K562 (cell line): ENCODE measurements around the gene PSMD4. TPM values are rescaled to one million over a fixed set of nuclear protein-coding genes. Genes with fewer than 3 reads are reported as not detected.

Experiments used
- CREB5 ChIP-seq: fragments of 250-450 bp; sonication (Bioruptor Pico); IDR thresholded peaks from 2 replicates; pipeline ENCODE4 v1.5.0; 2020; ENCODE audit warnings: mild to moderate bottlenecking
- HNRNPK ChIP-seq: fragments of 200-400 bp; formaldehyde crosslinking; IDR thresholded peaks from one replicate; pipeline ENCODE4 v1.6.1; 2018; ENCODE audit warnings: mild to moderate bottlenecking, low read depth, low read length; ENCODE audit not compliant: poor library complexity, severe bottlenecking
- PRMT5 ChIP-seq: sonication (generic); formaldehyde crosslinking; IDR thresholded peaks from 2 replicates; pipeline ENCODE4 v1.5.0; 2020; ENCODE audit warnings: missing genetic modification reagents
- ZSCAN32 ChIP-seq: fragments of 450-650 bp; formaldehyde crosslinking; IDR thresholded peaks from 2 replicates; pipeline ENCODE4 v1.4.0; 2020; ENCODE audit warnings: mild to moderate bottlenecking, moderate library complexity
- polyA plus RNA-seq, 8 experiments: library from polyadenylated mRNA; depleted of rRNA in 4 of 8; stranded (reverse) in 5 of 8; unstranded in 3 of 8; fragments of >200 nt; fragmentation: Nextera tagmentation in 2 of 8; fragmentation: Illumina TruSeq in 1 of 8; extraction: Ambion mirVana in 2 of 8; extraction: Trizol in 1 of 8; gene quantifications; 2 replicates each; pipeline versions ENCODE4 v1.2.1 to v1.2.3, GENCODE V29; 2011 to 2014; ENCODE audit warnings: inconsistent platforms in 1 of 8, missing spikeins in 1 of 8
- total RNA-seq, 7 experiments: library from RNA; depleted of rRNA in 6 of 7; stranded (reverse); fragments of >200 nt in 6 of 7; fragmentation: Illumina TruSeq in 2 of 7; extraction: Trizol in 2 of 7; gene quantifications; 2 replicates each; pipeline versions ENCODE4 v1.2.1 to v1.2.3, GENCODE V29; 2011 to 2021; ENCODE audit warnings: low replicate concordance in 1 of 7
- TF ChIP-seq, protein P1 (sequence below), 2 experiments: fragments of 450-650 bp; IDR thresholded peaks; 2 replicates each; pipeline ENCODE4 v1.6.1; 2016; ENCODE audit warnings: mild to moderate bottlenecking in 2 of 2, borderline replicate concordance in 1 of 2, low read depth in 1 of 2, moderate library complexity in 1 of 2
- TF ChIP-seq, protein P2 (sequence below), 2 experiments: fragments of 450-650 bp; IDR thresholded peaks; 2 replicates each; pipeline ENCODE4 v1.6.1; 2016

The PSMD4 gene
- total and polyA plus RNA-seq, 9 of the 15 experiments (the other 6 are each of a cell fraction or from before 2014, with no cell fraction given), result 194 to 353 (median 295) TPM

DNA sequence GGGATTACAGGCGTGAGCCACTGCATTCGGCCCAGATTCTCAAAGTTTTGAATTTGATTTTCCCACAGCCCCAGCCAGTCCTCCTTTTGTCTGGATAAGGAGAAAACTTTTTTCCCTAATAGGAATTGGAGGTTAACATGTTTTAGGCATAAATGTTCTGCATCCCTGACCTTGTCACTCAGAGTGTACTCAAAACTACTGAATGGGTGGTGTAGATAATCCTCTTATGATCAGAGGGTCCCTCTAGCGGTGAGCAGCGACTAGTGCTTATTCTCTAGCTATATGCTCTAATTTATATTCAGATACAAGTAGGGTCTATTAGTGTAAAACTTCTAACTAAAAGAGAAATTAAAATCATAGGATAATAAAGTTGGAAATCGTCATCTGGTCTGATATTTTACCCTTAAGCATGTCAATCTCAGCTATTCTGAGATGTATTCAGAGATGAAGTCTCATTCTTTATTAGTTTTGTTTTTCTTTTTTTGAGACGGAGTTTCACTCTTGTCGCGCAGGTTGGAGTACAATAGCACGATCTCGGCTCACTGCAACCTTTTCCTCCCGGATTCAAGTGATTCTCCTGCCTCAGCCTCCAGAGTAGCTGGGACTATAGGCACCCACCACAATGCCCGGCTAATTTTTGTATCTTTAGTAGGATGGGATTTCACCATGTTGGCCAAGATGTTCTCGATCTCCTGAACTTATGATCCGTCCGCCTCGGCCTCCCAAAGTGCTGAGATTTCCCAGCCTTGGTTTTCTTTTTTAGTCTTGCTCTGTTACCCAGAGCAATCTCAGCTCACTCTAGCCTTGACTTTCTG is 2.7 kb upstream of the PSMD4 start (continued):
- TF ChIP-seq HNRNPK (no peak), ZSCAN32 (no peak), CREB5 (no peak), PRMT5 (no peak)
- TF ChIP-seq, protein P1, sequence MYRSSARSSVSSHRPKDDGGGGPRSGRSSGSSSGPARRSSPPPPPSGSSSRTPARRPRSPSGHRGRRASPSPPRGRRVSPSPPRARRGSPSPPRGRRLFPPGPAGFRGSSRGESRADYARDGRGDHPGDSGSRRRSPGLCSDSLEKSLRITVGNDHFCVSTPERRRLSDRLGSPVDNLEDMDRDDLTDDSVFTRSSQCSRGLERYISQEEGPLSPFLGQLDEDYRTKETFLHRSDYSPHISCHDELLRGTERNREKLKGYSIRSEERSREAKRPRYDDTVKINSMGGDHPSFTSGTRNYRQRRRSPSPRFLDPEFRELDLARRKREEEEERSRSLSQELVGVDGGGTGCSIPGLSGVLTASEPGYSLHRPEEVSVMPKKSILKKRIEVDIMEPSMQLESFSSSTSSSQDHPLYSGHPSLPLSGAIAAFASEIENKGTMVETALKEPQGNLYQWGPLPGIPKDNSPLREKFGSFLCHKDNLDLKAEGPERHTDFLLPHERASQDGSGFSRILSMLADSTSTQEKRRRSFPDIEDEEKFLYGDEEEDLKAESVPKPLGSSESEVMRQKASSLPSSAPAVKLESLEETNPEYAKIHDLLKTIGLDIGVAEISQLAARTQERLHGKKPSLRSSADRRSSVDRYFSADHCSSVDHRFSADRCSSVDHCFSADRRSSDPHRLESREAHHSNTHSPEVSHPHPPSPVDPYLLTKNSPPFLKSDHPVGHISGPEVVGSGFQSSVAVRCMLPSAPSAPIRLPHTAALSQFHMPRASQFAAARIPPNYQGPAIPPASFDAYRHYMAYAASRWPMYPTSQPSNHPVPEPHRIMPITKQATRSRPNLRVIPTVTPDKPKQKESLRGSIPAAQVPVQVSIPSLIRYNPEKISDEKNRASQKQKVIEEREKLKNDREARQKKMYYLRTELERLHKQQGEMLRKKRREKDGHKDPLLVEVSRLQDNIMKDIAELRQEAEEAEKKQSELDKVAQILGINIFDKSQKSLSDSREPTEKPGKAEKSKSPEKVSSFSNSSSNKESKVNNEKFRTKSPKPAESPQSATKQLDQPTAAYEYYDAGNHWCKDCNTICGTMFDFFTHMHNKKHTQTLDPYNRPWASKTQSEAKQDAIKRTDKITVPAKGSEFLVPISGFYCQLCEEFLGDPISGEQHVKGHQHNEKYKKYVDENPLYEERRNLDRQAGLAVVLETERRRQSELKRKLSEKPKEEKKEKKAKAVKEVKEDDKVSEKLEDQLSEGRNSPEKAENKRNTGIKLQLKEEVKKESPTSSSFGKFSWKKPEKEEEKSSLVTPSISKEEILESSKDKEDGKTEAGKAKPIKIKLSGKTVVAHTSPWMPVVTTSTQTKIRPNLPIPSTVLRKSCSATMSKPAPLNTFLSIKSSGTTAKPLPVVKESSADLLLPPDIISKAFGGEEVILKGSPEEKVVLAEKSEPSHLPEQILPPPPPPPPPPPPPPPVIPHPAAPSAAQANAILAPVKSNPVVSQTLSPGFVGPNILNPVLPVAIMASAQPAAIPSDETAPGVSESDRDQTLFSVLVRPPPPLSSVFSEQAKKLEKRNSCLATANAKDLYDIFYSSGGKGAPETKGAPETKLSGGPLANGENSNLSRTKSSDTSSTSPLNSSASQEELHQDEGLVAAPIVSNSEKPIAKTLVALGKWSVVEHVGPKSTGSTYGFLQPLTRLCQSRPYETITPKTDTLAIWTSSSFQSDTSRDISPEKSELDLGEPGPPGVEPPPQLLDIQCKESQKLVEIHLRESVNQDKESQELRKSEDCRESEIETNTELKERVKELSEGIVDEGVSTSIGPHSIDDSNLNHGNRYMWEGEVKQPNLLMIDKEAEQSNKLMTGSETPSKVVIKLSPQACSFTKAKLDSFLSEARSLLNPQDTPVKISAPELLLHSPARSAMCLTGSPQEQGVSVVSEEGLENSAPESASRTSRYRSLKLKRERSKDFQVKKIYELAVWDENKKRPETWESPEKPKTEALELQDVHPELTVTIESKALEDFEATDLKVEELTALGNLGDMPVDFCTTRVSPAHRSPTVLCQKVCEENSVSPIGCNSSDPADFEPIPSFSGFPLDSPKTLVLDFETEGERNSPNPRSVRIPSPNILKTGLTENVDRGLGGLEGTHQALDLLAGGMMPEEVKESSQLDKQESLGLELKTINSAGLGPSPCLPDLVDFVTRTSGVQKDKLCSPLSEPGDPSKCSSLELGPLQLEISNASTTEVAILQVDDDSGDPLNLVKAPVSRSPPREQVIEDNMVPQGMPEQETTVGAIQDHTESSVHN (IDR thresholded peaks at IDR 0.05; ENCODE audit: borderline replicate concordance in 1 of 2, low read depth in 1 of 2), result no peak
- TF ChIP-seq, protein P2, sequence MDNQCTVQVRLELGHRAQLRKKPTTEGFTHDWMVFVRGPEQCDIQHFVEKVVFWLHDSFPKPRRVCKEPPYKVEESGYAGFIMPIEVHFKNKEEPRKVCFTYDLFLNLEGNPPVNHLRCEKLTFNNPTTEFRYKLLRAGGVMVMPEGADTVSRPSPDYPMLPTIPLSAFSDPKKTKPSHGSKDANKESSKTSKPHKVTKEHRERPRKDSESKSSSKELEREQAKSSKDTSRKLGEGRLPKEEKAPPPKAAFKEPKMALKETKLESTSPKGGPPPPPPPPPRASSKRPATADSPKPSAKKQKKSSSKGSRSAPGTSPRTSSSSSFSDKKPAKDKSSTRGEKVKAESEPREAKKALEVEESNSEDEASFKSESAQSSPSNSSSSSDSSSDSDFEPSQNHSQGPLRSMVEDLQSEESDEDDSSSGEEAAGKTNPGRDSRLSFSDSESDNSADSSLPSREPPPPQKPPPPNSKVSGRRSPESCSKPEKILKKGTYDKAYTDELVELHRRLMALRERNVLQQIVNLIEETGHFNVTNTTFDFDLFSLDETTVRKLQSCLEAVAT (IDR thresholded peaks at IDR 0.05), result peak in 1 of 2 experiments; percentile 85; a peak in 2 of 4 replicates
